ENCODE measurements around the gene ST3GAL2.

Gene ST3GAL2

GRCh38 chr16:70438969-70439862 is at the start of gene ST3GAL2:
TSS of gene ST3GAL2 (minus strand) at chr16:70439100. CDS start at chr16:70398530, 40,570 bp downstream.
- in situ Hi-C loops (cut with HindIII; ENCODE audit: low pct_ligation_motif_present, low pct_unique_long_range_greater_than_20kb, low sequenced_read_pairs) = no loop called here
- peak; percentile 98 for DNase-seq

GRCh38 chr16:70484867-70485266 is 46.0 kb upstream of the ST3GAL2 start:
- no peak for DNase-seq
- in situ Hi-C loops (cut with HindIII; ENCODE audit: low pct_ligation_motif_present, low pct_unique_long_range_greater_than_20kb, low sequenced_read_pairs) = no loop called here

GRCh38 chr16:70483426-70483825 is 44.5 kb upstream of the ST3GAL2 start:
- in situ Hi-C loops (cut with HindIII; ENCODE audit: low pct_ligation_motif_present, low pct_unique_long_range_greater_than_20kb, low sequenced_read_pairs) = no loop called here
- DNase-seq = no peak

GRCh38 chr16:70482624-70483023 is 43.7 kb upstream of the ST3GAL2 start:
- no peak for DNase-seq
- in situ Hi-C loops (cut with HindIII; ENCODE audit: low pct_ligation_motif_present, low pct_unique_long_range_greater_than_20kb, low sequenced_read_pairs) = no loop called here

- no peak for DNase-seq
- in situ Hi-C loops (cut with HindIII; ENCODE audit: low pct_ligation_motif_present, low pct_unique_long_range_greater_than_20kb, low sequenced_read_pairs) = no loop called here
Measured at GRCh38 chr16:70481929-70482536, 43.1 kb upstream of the ST3GAL2 start.

GRCh38 chr16:70480127-70481105 is 41.5 kb upstream of the ST3GAL2 start:
- in situ Hi-C loops (cut with HindIII; ENCODE audit: low pct_ligation_motif_present, low pct_unique_long_range_greater_than_20kb, low sequenced_read_pairs) = no loop called here
- no peak for DNase-seq

GRCh38 chr16:70478912-70479341 is 40.0 kb upstream of the ST3GAL2 start:
- in situ Hi-C loops (cut with HindIII; ENCODE audit: low pct_ligation_motif_present, low pct_unique_long_range_greater_than_20kb, low sequenced_read_pairs) = no loop called here
- DNase-seq = no peak

- no peak for DNase-seq
- in situ Hi-C loops (cut with HindIII; ENCODE audit: low pct_ligation_motif_present, low pct_unique_long_range_greater_than_20kb, low sequenced_read_pairs) = no loop called here
Measured at GRCh38 chr16:70478169-70478568, 39.3 kb upstream of the ST3GAL2 start.

- DNase-seq = peak; percentile 92
- in situ Hi-C loops (cut with HindIII; ENCODE audit: low pct_ligation_motif_present, low pct_unique_long_range_greater_than_20kb, low sequenced_read_pairs) = no loop called here
Measured at GRCh38 chr16:70476272-70477020, 37.5 kb upstream of the ST3GAL2 start.

- no peak for DNase-seq
- in situ Hi-C loops (cut with HindIII; ENCODE audit: low pct_ligation_motif_present, low pct_unique_long_range_greater_than_20kb, low sequenced_read_pairs) = no loop called here
Measured at GRCh38 chr16:70475054-70475871, 36.4 kb upstream of the ST3GAL2 start.

- in situ Hi-C loops (cut with HindIII; ENCODE audit: low pct_ligation_motif_present, low pct_unique_long_range_greater_than_20kb, low sequenced_read_pairs) = no loop called here
Measured at GRCh38 chr16:70474320-70475053, 35.6 kb upstream of the ST3GAL2 start.

GRCh38 chr16:70473446-70474319 is 34.8 kb upstream of the ST3GAL2 start:
- in situ Hi-C loops (cut with HindIII; ENCODE audit: low pct_ligation_motif_present, low pct_unique_long_range_greater_than_20kb, low sequenced_read_pairs) = no loop called here
- no peak for DNase-seq

More at GRCh38 chr16:70474320-70475053, 35.6 kb upstream of the ST3GAL2 start:
- no peak for DNase-seq

GRCh38 chr16:70472786-70473433 is 34.0 kb upstream of the ST3GAL2 start:
- in situ Hi-C loops (cut with HindIII; ENCODE audit: low pct_ligation_motif_present, low pct_unique_long_range_greater_than_20kb, low sequenced_read_pairs) = no loop called here
- DNase-seq = no peak

GRCh38 chr16:70470927-70471341 is 32.0 kb upstream of the ST3GAL2 start:
- in situ Hi-C loops (cut with HindIII; ENCODE audit: low pct_ligation_motif_present, low pct_unique_long_range_greater_than_20kb, low sequenced_read_pairs) = no loop called here
- peak; percentile 62 for DNase-seq

- no peak for DNase-seq
- in situ Hi-C loops (cut with HindIII; ENCODE audit: low pct_ligation_motif_present, low pct_unique_long_range_greater_than_20kb, low sequenced_read_pairs) = no loop called here
Measured at GRCh38 chr16:70470141-70470926, 31.4 kb upstream of the ST3GAL2 start.

Data from ACHN (cell line).